Measurements from ENCODE around the gene SAP30L.

SAP30L gene

GRCh38 chr5:154464438-154464837 lies 18.6 kb downstream of the SAP30L start:
- DNase-seq (ENCODE audit: low read depth, low spot score), result no peak

- no peak for DNase-seq (ENCODE audit: low read depth, low spot score)
These were observed 19.4 kb downstream of the SAP30L start for GRCh38 chr5:154465169-154465568.

GRCh38 chr5:154466147-154466546 lies 20.4 kb downstream of the SAP30L start:
- no peak for DNase-seq (ENCODE audit: low read depth, low spot score)

GRCh38 chr5:154466671-154467070 lies 20.9 kb downstream of the SAP30L start:
- DNase-seq (ENCODE audit: low read depth, low spot score), result no peak

- peak; percentile 62 for DNase-seq (ENCODE audit: low read depth, low spot score)
These were observed 22.0 kb downstream of the SAP30L start for GRCh38 chr5:154467655-154468354.

GRCh38 chr5:154470137-154470536 lies 24.3 kb downstream of the SAP30L start:
- DNase-seq (ENCODE audit: low read depth, low spot score), result no peak

- DNase-seq (ENCODE audit: low read depth, low spot score), result no peak
These were observed 25.4 kb downstream of the SAP30L start for GRCh38 chr5:154470947-154471870.

GRCh38 chr5:154472871-154473580 lies 27.2 kb downstream of the SAP30L start:
- DNase-seq (ENCODE audit: low read depth, low spot score), result no peak

- no peak for DNase-seq (ENCODE audit: low read depth, low spot score)
These were observed 27.9 kb downstream of the SAP30L start for GRCh38 chr5:154473581-154474283.

- no peak for DNase-seq (ENCODE audit: low read depth, low spot score)
These were observed 28.9 kb downstream of the SAP30L start for GRCh38 chr5:154474396-154475334.

GRCh38 chr5:154475591-154476353 lies 30.0 kb downstream of the SAP30L start:
- DNase-seq (ENCODE audit: low read depth, low spot score), result no peak

- no peak for DNase-seq (ENCODE audit: low read depth, low spot score)
These were observed 30.8 kb downstream of the SAP30L start for GRCh38 chr5:154476354-154477205.

GRCh38 chr5:154477382-154478223 lies 31.8 kb downstream of the SAP30L start:
- DNase-seq (ENCODE audit: low read depth, low spot score), result no peak

- no peak for DNase-seq (ENCODE audit: low read depth, low spot score)
These were observed 32.4 kb downstream of the SAP30L start, which contains the start of gene HAND1 for GRCh38 chr5:154478224-154478565. TSS of gene HAND1 (minus strand) at chr5:154478227. CDS start at chr5:154478008, 219 bp downstream.

GRCh38 chr5:154478752-154479159 lies 33.0 kb downstream of the SAP30L start:
- no peak for DNase-seq (ENCODE audit: low read depth, low spot score)

GRCh38 chr5:154479160-154479943 lies 33.6 kb downstream of the SAP30L start:
- no peak for DNase-seq (ENCODE audit: low read depth, low spot score)

All from activated CD4-positive, CD25-positive, alpha-beta regulatory T cell treated with anti-CD3 and anti-CD28 coated beads, Interleukin-2, amount 50 U/mL, for 16 hours (primary cell).